Measurements from ENCODE around the gene LSM4. TPM values are rescaled to one million over a fixed set of nuclear protein-coding genes. Genes with fewer than 3 reads are reported as not detected.

Gene LSM4
- total and polyA plus RNA-seq, 10 of the 15 experiments (the other 5 are each of a cell fraction or from before 2014, with no cell fraction given), result 12.6 to 652 (median 217) TPM

DNA sequence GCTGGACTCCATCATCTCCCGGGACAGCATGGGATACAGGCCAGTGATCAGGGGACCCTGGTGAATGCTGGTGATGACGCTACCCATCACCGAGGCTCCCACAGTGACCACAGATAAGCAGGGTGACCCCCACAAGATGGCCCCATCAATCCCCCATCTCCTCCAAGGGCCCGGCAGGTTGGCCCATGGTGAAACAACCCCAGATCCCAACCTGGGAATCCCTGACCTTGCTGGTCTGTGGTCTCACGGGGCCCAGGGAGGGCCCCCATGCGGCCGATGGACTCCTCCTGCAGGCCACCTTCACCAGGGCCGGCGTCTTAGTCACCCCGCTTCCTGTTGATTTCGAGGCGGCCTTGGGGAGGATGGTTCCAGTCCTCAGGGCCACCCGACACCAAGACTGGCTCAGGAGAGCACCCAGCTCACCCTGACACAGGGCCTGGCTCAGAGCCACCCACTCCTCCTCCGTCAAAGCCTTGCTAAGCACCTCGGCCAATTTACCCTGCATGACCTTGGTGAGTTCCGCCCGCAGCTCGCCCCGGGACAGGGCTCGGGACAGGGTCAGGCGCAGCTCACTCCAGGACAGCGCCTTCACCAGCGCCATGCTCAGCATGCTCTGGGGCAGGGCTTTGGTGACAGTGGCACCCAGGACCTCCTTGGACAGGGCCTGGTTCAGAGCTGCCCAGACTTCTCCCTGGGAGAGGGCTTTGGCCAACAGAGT is 58.6 kb downstream of the LSM4 start:
- TF ChIP-seq TAF1 (IDR thresholded peaks at IDR 0.05; ENCODE audit: borderline replicate concordance, low read depth, low read length), result no peak
- no peak for TF ChIP-seq ETV6 (conservative IDR thresholded peaks at IDR 0.05 in 1 of 2, IDR thresholded peaks at IDR 0.05 in 1 of 2; ENCODE audit: borderline replicate concordance in 1 of 2, low read depth in 1 of 2)
- TF ChIP-seq MXI1 (IDR thresholded peaks at IDR 0.05; ENCODE audit: low read depth, low read length), result no peak
- TF ChIP-seq MYB (IDR thresholded peaks at IDR 0.05; ENCODE audit: borderline replicate concordance, low read depth, low read length), result no peak
- TF ChIP-seq, protein P1, sequence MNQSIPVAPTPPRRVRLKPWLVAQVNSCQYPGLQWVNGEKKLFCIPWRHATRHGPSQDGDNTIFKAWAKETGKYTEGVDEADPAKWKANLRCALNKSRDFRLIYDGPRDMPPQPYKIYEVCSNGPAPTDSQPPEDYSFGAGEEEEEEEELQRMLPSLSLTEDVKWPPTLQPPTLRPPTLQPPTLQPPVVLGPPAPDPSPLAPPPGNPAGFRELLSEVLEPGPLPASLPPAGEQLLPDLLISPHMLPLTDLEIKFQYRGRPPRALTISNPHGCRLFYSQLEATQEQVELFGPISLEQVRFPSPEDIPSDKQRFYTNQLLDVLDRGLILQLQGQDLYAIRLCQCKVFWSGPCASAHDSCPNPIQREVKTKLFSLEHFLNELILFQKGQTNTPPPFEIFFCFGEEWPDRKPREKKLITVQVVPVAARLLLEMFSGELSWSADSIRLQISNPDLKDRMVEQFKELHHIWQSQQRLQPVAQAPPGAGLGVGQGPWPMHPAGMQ (IDR thresholded peaks at IDR 0.05; ENCODE audit: borderline replicate concordance), result no peak
- no peak for TF ChIP-seq NR2F1 (conservative IDR thresholded peaks at IDR 0.05)
- no peak for TF ChIP-seq HSF1 (IDR thresholded peaks at IDR 0.05; ENCODE audit: low read depth, low read length)
- TF ChIP-seq RUNX3 (IDR thresholded peaks at IDR 0.05; ENCODE audit: low read length), result no peak
- no peak for TF ChIP-seq STAT1 (conservative IDR thresholded peaks at IDR 0.05)
- no peak for TF ChIP-seq IKZF1 (conservative IDR thresholded peaks at IDR 0.05)
- no peak for TF ChIP-seq MAX (IDR thresholded peaks at IDR 0.05; ENCODE audit: low read depth, low read length)
- TF ChIP-seq HCFC1 (IDR thresholded peaks at IDR 0.05; ENCODE audit: low read length), result no peak
- no peak for TF ChIP-seq BRCA1 (IDR thresholded peaks at IDR 0.05; ENCODE audit: low read depth, low read length)
- TF ChIP-seq ZNF274 (IDR thresholded peaks at IDR 0.05; ENCODE audit: insufficient read depth, insufficient read length), result no peak
- no peak for TF ChIP-seq WRNIP1 (IDR thresholded peaks at IDR 0.05; ENCODE audit: borderline replicate concordance, low read depth, low read length)
- TF ChIP-seq POLR2A (IDR thresholded peaks at IDR 0.05; ENCODE audit: low read depth, low read length), result no peak
- Histone ChIP-seq H3K79me2 (ENCODE audit: control insufficient read depth, insufficient read depth, low read length) (no peaks in the 10 kb centered on the region), H3K36me3 (ENCODE audit: control insufficient read depth in 2 of 2, insufficient read depth in 2 of 2, low read length in 1 of 2) (no peaks in the 10 kb centered on the region), H3K9me3 (replicated peaks; ENCODE audit: control insufficient read depth, insufficient read depth, low read length) (no peaks in the 10 kb centered on the region), H2AFZ (ENCODE audit: control insufficient read depth, low read depth, low read length) (no peak overlapping the region), H3K27me3 (replicated peaks in 1 of 2; ENCODE audit: control insufficient read depth in 2 of 2, insufficient read depth in 2 of 2, low read length in 1 of 2) (no peaks in the 10 kb centered on the region), H4K20me1 (ENCODE audit: control insufficient read depth, insufficient read depth) (no peaks in the 10 kb centered on the region), H3K4me3 (no peak overlapping the region), H3K9ac (ENCODE audit: control insufficient read depth, insufficient read depth, low read length) (no peak overlapping the region), H3K4me2 (ENCODE audit: control insufficient read depth, insufficient read depth) (no peak overlapping the region), H3K4me1 (ENCODE audit: control insufficient read depth, insufficient read depth, low read length) (no peaks in the 10 kb centered on the region), H3K27ac (ENCODE audit: control insufficient read depth, insufficient read depth) (no peak overlapping the region)
- FAIRE-seq, result no peak
- BruUV-seq (replicated peaks), result no TSS peak
- in situ Hi-C loops (cut with MboI) (no loop called here), intact Hi-C loops (cut with micrococcal nuclease; ENCODE audit: unreplicated experiment) (no loop called here)
- DNase-seq (ENCODE audit: low read depth, low spot score), result no peak
- ChIA-PET POLR2A (no interaction called here), SMC1A (ENCODE audit: uncharacterized antibody, unreplicated experiment) (no interaction called here), RAD21 (ENCODE audit: unreplicated experiment) (interaction anchor here (0.6 kb wide), 1 partner anchor 208 kb away, joined by 3 read pairs; no protein-coding TSS in a partner anchor), CTCF (no interaction called here)
- WGBS (ENCODE audit: insufficient coverage, insufficient replicate concordance, low lambda C conversion rate, missing lambda C conversion rate), result 67% methylated on average over 20 of the region's 23 CpGs
- ATAC-seq, result no peak
